ENCODE measurements around the gene SEMA6D. TPM values are rescaled to one million over a fixed set of nuclear protein-coding genes. Genes with fewer than 3 reads are reported as not detected.

SEMA6D gene
- total and polyA plus RNA-seq, 2 donors (not counting 3 experiments of a cell fraction or from before 2014, with no cell fraction given), result 16.3 to 22.5 TPM

DNA sequence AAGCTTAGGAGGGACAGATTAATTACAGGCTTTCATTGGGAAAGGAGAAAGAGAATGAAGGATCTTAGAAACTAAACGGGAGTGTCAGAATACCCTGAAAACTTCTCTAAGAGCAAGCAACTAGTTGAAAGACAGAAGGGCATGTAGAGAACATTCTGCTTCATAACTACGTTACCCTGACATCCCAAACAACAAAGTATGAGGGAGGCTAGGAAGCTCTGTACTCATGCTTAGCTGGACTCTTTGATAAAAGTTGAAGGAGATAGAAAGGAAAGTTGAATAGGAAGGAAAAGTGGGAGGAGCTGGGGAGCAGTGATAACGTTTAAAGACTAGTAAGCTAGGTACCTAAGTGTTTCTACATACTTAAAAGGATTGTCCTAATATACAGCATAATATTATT is 64.2 kb downstream of the SEMA6D start:
- no peak for TF ChIP-seq GATA2 (IDR thresholded peaks at IDR 0.05; ENCODE audit: insufficient read depth, insufficient read length, low read depth, low read length)
- TF ChIP-seq JUN (IDR thresholded peaks at IDR 0.05; ENCODE audit: borderline replicate concordance, insufficient read depth, insufficient read length, low read depth), result no peak
- no peak for TF ChIP-seq MAX (IDR thresholded peaks at IDR 0.05; ENCODE audit: insufficient read depth, insufficient read length)
- TF ChIP-seq POLR2A (IDR thresholded peaks at IDR 0.05; ENCODE audit: low read depth, low read length), result no peak
- TF ChIP-seq, protein P1, sequence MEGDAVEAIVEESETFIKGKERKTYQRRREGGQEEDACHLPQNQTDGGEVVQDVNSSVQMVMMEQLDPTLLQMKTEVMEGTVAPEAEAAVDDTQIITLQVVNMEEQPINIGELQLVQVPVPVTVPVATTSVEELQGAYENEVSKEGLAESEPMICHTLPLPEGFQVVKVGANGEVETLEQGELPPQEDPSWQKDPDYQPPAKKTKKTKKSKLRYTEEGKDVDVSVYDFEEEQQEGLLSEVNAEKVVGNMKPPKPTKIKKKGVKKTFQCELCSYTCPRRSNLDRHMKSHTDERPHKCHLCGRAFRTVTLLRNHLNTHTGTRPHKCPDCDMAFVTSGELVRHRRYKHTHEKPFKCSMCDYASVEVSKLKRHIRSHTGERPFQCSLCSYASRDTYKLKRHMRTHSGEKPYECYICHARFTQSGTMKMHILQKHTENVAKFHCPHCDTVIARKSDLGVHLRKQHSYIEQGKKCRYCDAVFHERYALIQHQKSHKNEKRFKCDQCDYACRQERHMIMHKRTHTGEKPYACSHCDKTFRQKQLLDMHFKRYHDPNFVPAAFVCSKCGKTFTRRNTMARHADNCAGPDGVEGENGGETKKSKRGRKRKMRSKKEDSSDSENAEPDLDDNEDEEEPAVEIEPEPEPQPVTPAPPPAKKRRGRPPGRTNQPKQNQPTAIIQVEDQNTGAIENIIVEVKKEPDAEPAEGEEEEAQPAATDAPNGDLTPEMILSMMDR (IDR thresholded peaks at IDR 0.05; ENCODE audit: extremely low read depth in 1 of 2, insufficient read depth in 1 of 2, low read depth in 1 of 2, low read length in 2 of 2), result no peak
- FAIRE-seq (no peak), DNase-seq (ENCODE audit: low read depth, low spot score) (peak; percentile 9)
- intact Hi-C loops (cut with micrococcal nuclease), result no loop called here
- BruUV-seq (replicated peaks), result no TSS peak
- H3K4me2 ChIP-seq (ENCODE audit: insufficient read depth, low read length), result no peak overlapping the region
- H3K27ac ChIP-seq (ENCODE audit: insufficient read depth, low read depth, low read length), result no peak overlapping the region
- ChIA-PET POLR2A (no interaction called here), CTCF (interaction anchor here (1.0 kb wide), 1 partner anchor 65 kb away, joined by 3 read pairs; the partner anchor contains the start of gene SEMA6D)
- no peak overlapping the region for H2AFZ ChIP-seq (ENCODE audit: low read depth, low read length)
- H3K27me3 ChIP-seq (ENCODE audit: control insufficient read depth in 2 of 2, insufficient read depth in 2 of 2, low read length in 2 of 2), result no peaks in the 10 kb centered on the region
- H3K9ac ChIP-seq (replicated peaks; ENCODE audit: extremely low read depth, insufficient read depth, low read length), result no peak overlapping the region
- no peaks in the 10 kb centered on the region for H3K79me2 ChIP-seq (ENCODE audit: control insufficient read depth, insufficient read depth, low read length)
- H3K9me1 ChIP-seq (replicated peaks; ENCODE audit: control insufficient read depth, extremely low read depth, insufficient read depth, low read length), result no peaks in the 10 kb centered on the region
- H3K4me1 ChIP-seq (ENCODE audit: control insufficient read depth, extremely low read depth, insufficient read depth, low read length), result no peaks in the 10 kb centered on the region
- H3K9me3 ChIP-seq (replicated peaks; ENCODE audit: control insufficient read depth, insufficient read depth, low read length), result no peaks in the 10 kb centered on the region
- dilution Hi-C loops (cut with MboI; ENCODE audit: extremely low pct_ligation_motif_present, low sequenced_read_pairs), result no loop called here
- no peaks in the 10 kb centered on the region for H3K36me3 ChIP-seq (ENCODE audit: control insufficient read depth in 2 of 2, extremely low read depth in 1 of 2, insufficient read depth in 2 of 2, low read length in 2 of 2)
- H3K4me3 ChIP-seq (replicated peaks in 1 of 3; ENCODE audit: insufficient read depth in 1 of 3, low read depth in 1 of 3, low read length in 3 of 3), result no peak overlapping the region
- H4K20me1 ChIP-seq (replicated peaks; ENCODE audit: control insufficient read depth, extremely low read depth, insufficient read depth, low read length), result no peaks in the 10 kb centered on the region

DNA sequence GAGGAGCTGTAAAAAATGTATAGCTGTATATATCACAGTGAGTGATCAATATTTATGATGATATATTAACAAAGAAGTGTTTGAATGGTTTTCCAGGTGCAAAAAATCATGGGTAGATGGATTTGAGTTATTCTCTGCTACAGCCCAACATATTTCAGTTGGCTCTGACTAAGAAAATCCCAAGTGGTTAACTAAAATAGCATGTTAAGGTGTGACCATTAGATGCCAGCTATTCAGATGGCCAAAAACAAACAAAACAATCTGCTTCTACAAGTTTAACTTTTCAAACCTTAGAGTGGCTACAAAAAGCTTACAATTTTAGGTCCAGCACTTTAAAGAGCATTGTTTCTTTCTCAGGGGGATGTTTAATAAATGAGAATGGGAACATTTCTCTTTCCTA is 67.5 kb downstream of the SEMA6D start:
- H3K27me3 ChIP-seq (ENCODE audit: control insufficient read depth in 2 of 2, insufficient read depth in 2 of 2, low read length in 2 of 2), result no peaks in the 10 kb centered on the region
- dilution Hi-C loops (cut with MboI; ENCODE audit: extremely low pct_ligation_motif_present, low sequenced_read_pairs), result no loop called here
- H3K9ac ChIP-seq (replicated peaks; ENCODE audit: extremely low read depth, insufficient read depth, low read length), result no peak overlapping the region
- intact Hi-C loops (cut with micrococcal nuclease), result no loop called here
- H3K4me2 ChIP-seq (ENCODE audit: insufficient read depth, low read length), result no peak overlapping the region
- TF ChIP-seq GATA2 (IDR thresholded peaks at IDR 0.05; ENCODE audit: insufficient read depth, insufficient read length, low read depth, low read length), result no peak
- no peak for TF ChIP-seq POLR2AphosphoS5 (IDR thresholded peaks at IDR 0.05; ENCODE audit: insufficient read depth, low read depth, low read length)
- no peak for TF ChIP-seq FOS (IDR thresholded peaks at IDR 0.05; ENCODE audit: borderline replicate concordance, insufficient read depth, low read length)
- no peak for TF ChIP-seq POLR2A (IDR thresholded peaks at IDR 0.05; ENCODE audit: low read depth, low read length)
- TF ChIP-seq EZH2 (IDR thresholded peaks at IDR 0.05; ENCODE audit: borderline replicate concordance, low read depth, low read length, severe bottlenecking), result no peak
- TF ChIP-seq JUN (IDR thresholded peaks at IDR 0.05; ENCODE audit: borderline replicate concordance, insufficient read depth, insufficient read length, low read depth), result no peak
- TF ChIP-seq MYC (IDR thresholded peaks at IDR 0.05; ENCODE audit: low read depth, low read length), result no peak
- TF ChIP-seq, protein P1 (IDR thresholded peaks at IDR 0.05; ENCODE audit: extremely low read depth in 1 of 2, insufficient read depth in 1 of 2, low read depth in 1 of 2, low read length in 2 of 2), result no peak
- TF ChIP-seq MAX (IDR thresholded peaks at IDR 0.05; ENCODE audit: insufficient read depth, insufficient read length), result no peak
- DNase-seq (ENCODE audit: low read depth, low spot score), result no peak
- no TSS peak for BruUV-seq (replicated peaks)
- no peak for FAIRE-seq
- ChIA-PET POLR2A (no interaction called here), CTCF (interaction anchor here (1.7 kb wide), 1 partner anchor 12 kb away, joined by 7 read pairs; no protein-coding TSS in a partner anchor)
- no peaks in the 10 kb centered on the region for H3K9me3 ChIP-seq (replicated peaks; ENCODE audit: control insufficient read depth, insufficient read depth, low read length)
- no peaks in the 10 kb centered on the region for H3K4me1 ChIP-seq (ENCODE audit: control insufficient read depth, extremely low read depth, insufficient read depth, low read length)
- H3K27ac ChIP-seq (ENCODE audit: insufficient read depth, low read depth, low read length), result no peak overlapping the region
- H2AFZ ChIP-seq (ENCODE audit: low read depth, low read length), result no peak overlapping the region
- H3K4me3 ChIP-seq (replicated peaks in 1 of 3; ENCODE audit: insufficient read depth in 1 of 3, low read depth in 1 of 3, low read length in 3 of 3), result no peak overlapping the region
- H3K9me1 ChIP-seq (replicated peaks; ENCODE audit: control insufficient read depth, extremely low read depth, insufficient read depth, low read length), result no peaks in the 10 kb centered on the region
- no peaks in the 10 kb centered on the region for H3K79me2 ChIP-seq (ENCODE audit: control insufficient read depth, insufficient read depth, low read length)
- H4K20me1 ChIP-seq (replicated peaks; ENCODE audit: control insufficient read depth, extremely low read depth, insufficient read depth, low read length), result no peaks in the 10 kb centered on the region
- H3K36me3 ChIP-seq (ENCODE audit: control insufficient read depth in 2 of 2, extremely low read depth in 1 of 2, insufficient read depth in 2 of 2, low read length in 2 of 2), result no peaks in the 10 kb centered on the region

All from endothelial cell of umbilical vein (primary cell).